ENCODE data around the gene MPZL1. TPM values are rescaled to one million over a fixed set of nuclear protein-coding genes. Genes with fewer than 3 reads are reported as not detected.

The MPZL1 gene
- total RNA-seq, 1 experiment from 2014 or later: 52.9 TPM

DNA sequence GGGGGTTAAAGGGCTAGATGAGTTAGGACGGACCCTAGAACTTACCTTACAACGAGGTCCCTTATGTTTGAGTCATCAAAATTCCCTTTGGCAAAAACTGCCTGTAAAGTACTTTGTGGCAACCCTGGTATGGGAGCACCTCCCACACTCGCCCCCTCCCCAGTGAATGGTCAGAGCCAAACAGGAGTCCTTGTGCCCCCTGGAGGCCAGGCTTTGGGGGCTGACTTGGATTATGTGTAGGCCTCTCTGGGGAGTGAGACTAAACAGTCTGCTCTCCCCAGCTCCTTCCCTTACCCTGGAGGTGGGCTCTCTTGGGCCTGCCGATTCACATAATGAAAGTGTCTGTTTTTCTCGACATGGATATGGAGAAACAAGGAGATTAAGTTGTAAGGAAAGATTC is 110.9 kb downstream of the MPZL1 start:
- no peak overlapping the region for H3K4me3 ChIP-seq (replicated peaks in 1 of 2; ENCODE audit: low read depth in 1 of 2, low read length in 2 of 2)
- CTCF ChIA-PET: no interaction called here
- no peaks in the 10 kb centered on the region for H4K20me1 ChIP-seq (ENCODE audit: insufficient read depth)
- H3K27ac ChIP-seq (ENCODE audit: low read depth, low read length): no peak overlapping the region
- H3K4me1 ChIP-seq (ENCODE audit: control insufficient read depth in 1 of 2, insufficient read depth in 2 of 2, low read length in 2 of 2): peaks cover 0 to 4% of the 10 kb centered on the region in 2 experiments; a peak in 1 of 4 replicates
- intact Hi-C loops (cut with micrococcal nuclease): no loop called here
- H3K79me2 ChIP-seq (ENCODE audit: insufficient read depth, low read length): no peaks in the 10 kb centered on the region
- BruUV-seq (replicated peaks): no TSS peak
- H3K27me3 ChIP-seq (ENCODE audit: insufficient read depth, low read length): no peaks in the 10 kb centered on the region
- POLR2A ChIA-PET: no interaction called here
- RAD21 ChIA-PET (ENCODE audit: low non-redundant PET in 1 of 2, low total read pairs in 2 of 2, uncharacterized antibody in 2 of 2, unreplicated experiment in 2 of 2): no interaction called here
- no peaks in the 10 kb centered on the region for H3K36me3 ChIP-seq (ENCODE audit: control insufficient read depth in 1 of 2, insufficient read depth in 2 of 2, low read length in 2 of 2)
- H2AFZ ChIP-seq (ENCODE audit: low read depth, low read length, poor library complexity, severe bottlenecking): no peak overlapping the region
- no peak for DNase-seq (ENCODE audit: low read depth, low spot score)
- H3K4me2 ChIP-seq (ENCODE audit: low read length): no peak overlapping the region
- H3K9ac ChIP-seq (ENCODE audit: low read length): no peak overlapping the region
- no peaks in the 10 kb centered on the region for H3K9me3 ChIP-seq (ENCODE audit: control insufficient read depth in 1 of 2, insufficient read depth in 1 of 2, low read depth in 1 of 2, low read length in 2 of 2)
- H3K9me2 ChIP-seq (ENCODE audit: insufficient read depth): no peaks in the 10 kb centered on the region
- TF ChIP-seq, protein P1, sequence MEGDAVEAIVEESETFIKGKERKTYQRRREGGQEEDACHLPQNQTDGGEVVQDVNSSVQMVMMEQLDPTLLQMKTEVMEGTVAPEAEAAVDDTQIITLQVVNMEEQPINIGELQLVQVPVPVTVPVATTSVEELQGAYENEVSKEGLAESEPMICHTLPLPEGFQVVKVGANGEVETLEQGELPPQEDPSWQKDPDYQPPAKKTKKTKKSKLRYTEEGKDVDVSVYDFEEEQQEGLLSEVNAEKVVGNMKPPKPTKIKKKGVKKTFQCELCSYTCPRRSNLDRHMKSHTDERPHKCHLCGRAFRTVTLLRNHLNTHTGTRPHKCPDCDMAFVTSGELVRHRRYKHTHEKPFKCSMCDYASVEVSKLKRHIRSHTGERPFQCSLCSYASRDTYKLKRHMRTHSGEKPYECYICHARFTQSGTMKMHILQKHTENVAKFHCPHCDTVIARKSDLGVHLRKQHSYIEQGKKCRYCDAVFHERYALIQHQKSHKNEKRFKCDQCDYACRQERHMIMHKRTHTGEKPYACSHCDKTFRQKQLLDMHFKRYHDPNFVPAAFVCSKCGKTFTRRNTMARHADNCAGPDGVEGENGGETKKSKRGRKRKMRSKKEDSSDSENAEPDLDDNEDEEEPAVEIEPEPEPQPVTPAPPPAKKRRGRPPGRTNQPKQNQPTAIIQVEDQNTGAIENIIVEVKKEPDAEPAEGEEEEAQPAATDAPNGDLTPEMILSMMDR (IDR thresholded peaks at IDR 0.05 in 2 of 3, conservative IDR thresholded peaks at IDR 0.05 in 1 of 3; ENCODE audit: borderline replicate concordance in 1 of 3, insufficient read depth in 1 of 3, low read depth in 2 of 3, low read length in 2 of 3): 0 out of 6 replicates have a peak, but pooled peaks of 1 of the 3 experiments have one; percentile 9
- no peak for TF ChIP-seq POLR2A (IDR thresholded peaks at IDR 0.05; ENCODE audit: borderline replicate concordance, extremely low read depth, insufficient read depth, insufficient read length)
- ATAC-seq: no peak

DNA sequence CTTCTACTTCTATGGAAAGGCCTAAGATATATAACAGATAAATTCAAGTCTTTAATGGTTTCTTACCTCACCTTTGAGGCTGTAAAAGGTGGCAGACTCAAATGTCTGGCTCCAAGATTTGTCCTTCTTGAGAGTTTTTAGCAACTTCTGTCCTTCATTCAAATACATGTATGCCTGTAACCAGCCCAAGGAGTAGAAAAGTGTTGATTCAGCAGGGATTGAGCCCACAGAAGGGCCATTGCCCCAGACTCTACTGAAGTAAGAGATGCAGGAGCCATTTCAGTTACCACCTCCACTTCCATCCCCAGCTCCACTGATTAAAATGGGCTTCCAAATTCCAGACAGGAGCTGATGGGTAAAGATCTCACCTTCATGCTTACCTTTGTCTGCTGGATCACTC is 112.1 kb downstream of the MPZL1 start:
- CTCF ChIA-PET: no interaction called here
- no peak for ATAC-seq

More for the DNA sequence above, 112.1 kb downstream of the MPZL1 start:
- H3K4me1 ChIP-seq (ENCODE audit: control insufficient read depth in 1 of 2, insufficient read depth in 2 of 2, low read length in 2 of 2): peaks cover 0 to 4% of the 10 kb centered on the region in 2 experiments; a peak in 1 of 4 replicates
- H3K9me3 ChIP-seq (ENCODE audit: control insufficient read depth in 1 of 2, insufficient read depth in 1 of 2, low read depth in 1 of 2, low read length in 2 of 2): no peaks in the 10 kb centered on the region
- no peak overlapping the region for H3K4me2 ChIP-seq (ENCODE audit: low read length)
- BruUV-seq (replicated peaks): no TSS peak
- H3K27ac ChIP-seq (ENCODE audit: low read depth, low read length): no peak overlapping the region
- no peaks in the 10 kb centered on the region for H3K9me2 ChIP-seq (ENCODE audit: insufficient read depth)
- H3K4me3 ChIP-seq (replicated peaks in 1 of 2; ENCODE audit: low read depth in 1 of 2, low read length in 2 of 2): no peak overlapping the region
- TF ChIP-seq, protein P1 (IDR thresholded peaks at IDR 0.05 in 2 of 3, conservative IDR thresholded peaks at IDR 0.05 in 1 of 3; ENCODE audit: borderline replicate concordance in 1 of 3, insufficient read depth in 1 of 3, low read depth in 2 of 3, low read length in 2 of 3): no peak
- TF ChIP-seq TCF7L2 (IDR thresholded peaks at IDR 0.05; ENCODE audit: borderline replicate concordance, extremely low read depth, insufficient read depth, insufficient read length) (no peak), POLR2A (IDR thresholded peaks at IDR 0.05; ENCODE audit: borderline replicate concordance, extremely low read depth, insufficient read depth, insufficient read length) (no peak), ZFX (IDR thresholded peaks at IDR 0.05) (no peak), SIN3A (IDR thresholded peaks at IDR 0.05; ENCODE audit: low read depth) (no peak), FOSL1 (IDR thresholded peaks at IDR 0.05; ENCODE audit: low read depth) (no peak), CEBPB (IDR thresholded peaks at IDR 0.05; ENCODE audit: low read depth) (no peak), JUND (IDR thresholded peaks at IDR 0.05) (no peak), EGR1 (IDR thresholded peaks at IDR 0.05; ENCODE audit: low read depth) (no peak), ELF1 (IDR thresholded peaks at IDR 0.05; ENCODE audit: borderline replicate concordance, low read depth) (no peak), SRF (IDR thresholded peaks at IDR 0.05; ENCODE audit: low read depth) (no peak), YY1 (IDR thresholded peaks at IDR 0.05; ENCODE audit: extremely low read depth, insufficient replicate concordance, low read depth, low read length) (no peak)
- TF ChIP-seq, protein P2, sequence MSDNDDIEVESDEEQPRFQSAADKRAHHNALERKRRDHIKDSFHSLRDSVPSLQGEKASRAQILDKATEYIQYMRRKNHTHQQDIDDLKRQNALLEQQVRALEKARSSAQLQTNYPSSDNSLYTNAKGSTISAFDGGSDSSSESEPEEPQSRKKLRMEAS (IDR thresholded peaks at IDR 0.05): no peak
- TF ChIP-seq, protein P3, sequence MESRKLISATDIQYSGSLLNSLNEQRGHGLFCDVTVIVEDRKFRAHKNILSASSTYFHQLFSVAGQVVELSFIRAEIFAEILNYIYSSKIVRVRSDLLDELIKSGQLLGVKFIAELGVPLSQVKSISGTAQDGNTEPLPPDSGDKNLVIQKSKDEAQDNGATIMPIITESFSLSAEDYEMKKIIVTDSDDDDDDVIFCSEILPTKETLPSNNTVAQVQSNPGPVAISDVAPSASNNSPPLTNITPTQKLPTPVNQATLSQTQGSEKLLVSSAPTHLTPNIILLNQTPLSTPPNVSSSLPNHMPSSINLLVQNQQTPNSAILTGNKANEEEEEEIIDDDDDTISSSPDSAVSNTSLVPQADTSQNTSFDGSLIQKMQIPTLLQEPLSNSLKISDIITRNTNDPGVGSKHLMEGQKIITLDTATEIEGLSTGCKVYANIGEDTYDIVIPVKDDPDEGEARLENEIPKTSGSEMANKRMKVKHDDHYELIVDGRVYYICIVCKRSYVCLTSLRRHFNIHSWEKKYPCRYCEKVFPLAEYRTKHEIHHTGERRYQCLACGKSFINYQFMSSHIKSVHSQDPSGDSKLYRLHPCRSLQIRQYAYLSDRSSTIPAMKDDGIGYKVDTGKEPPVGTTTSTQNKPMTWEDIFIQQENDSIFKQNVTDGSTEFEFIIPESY (IDR thresholded peaks at IDR 0.05; ENCODE audit: extremely low read depth, insufficient replicate concordance, low read length): no peak
- no peaks in the 10 kb centered on the region for H3K36me3 ChIP-seq (ENCODE audit: control insufficient read depth in 1 of 2, insufficient read depth in 2 of 2, low read length in 2 of 2)
- intact Hi-C loops (cut with micrococcal nuclease): no loop called here
- ChIA-PET RAD21 (ENCODE audit: low non-redundant PET in 1 of 2, low total read pairs in 2 of 2, uncharacterized antibody in 2 of 2, unreplicated experiment in 2 of 2) (no interaction called here), POLR2A (no interaction called here)
- H2AFZ ChIP-seq (ENCODE audit: low read depth, low read length, poor library complexity, severe bottlenecking): no peak overlapping the region
- H3K9ac ChIP-seq (ENCODE audit: low read length): no peak overlapping the region
- H4K20me1 ChIP-seq (ENCODE audit: insufficient read depth): no peaks in the 10 kb centered on the region
- no peaks in the 10 kb centered on the region for H3K27me3 ChIP-seq (ENCODE audit: insufficient read depth, low read length)
- no peak for DNase-seq (ENCODE audit: low read depth, low spot score)
- no peaks in the 10 kb centered on the region for H3K79me2 ChIP-seq (ENCODE audit: insufficient read depth, low read length)
